ENCODE results near the gene EMC10. TPM values are rescaled to one million over a fixed set of nuclear protein-coding genes. Genes with fewer than 3 reads are reported as not detected.

The EMC10 gene
- total and polyA plus RNA-seq, 4 donors, result 62.2 to 165 (median 137) TPM

GRCh38 chr19:50485284-50485955, 9.1 kb downstream of the EMC10 start:
- WGBS, 2 donors, result 88% methylated on average over 10 of the region's 10 CpGs
- Histone ChIP-seq H3K4me3 (no peak overlapping the region), H3K9me3 (ENCODE audit: control insufficient read depth in 4 of 4, insufficient read depth in 3 of 4, low read length in 3 of 4) (peaks cover 0 to under 1% (median 0%) of the 10 kb centered on the region in 4 donors), H3K27me3 (ENCODE audit: control insufficient read depth in 3 of 3, insufficient read depth in 3 of 3, low read length in 2 of 3) (peaks cover 0 to 13% (median 10%) of the 10 kb centered on the region in 3 donors), H3K36me3 (ENCODE audit: control insufficient read depth in 4 of 4, insufficient read depth in 4 of 4, low read length in 4 of 4) (peaks cover 0 to 28% (median under 1%) of the 10 kb centered on the region in 4 donors), H3K4me1 (ENCODE audit: control insufficient read depth in 5 of 5, insufficient read depth in 5 of 5, low read length in 5 of 5) (no peaks in the 10 kb centered on the region), H3K27ac (ENCODE audit: low read depth in 1 of 2, low read length in 1 of 2) (no peak overlapping the region), H3K9ac (ENCODE audit: insufficient read depth in 1 of 2, low read length in 2 of 2) (no peak overlapping the region)
- no peak for DNase-seq
- no peak for ATAC-seq (ENCODE audit: insufficient read depth, low FRiP score)
- TF ChIP-seq CTCF (IDR thresholded peaks at IDR 0.05; ENCODE audit: control extremely low read depth, extremely low read depth), result no peak

- DNase-seq (peak in 1 of 3 donors; percentile 23), ATAC-seq (ENCODE audit: insufficient read depth, low FRiP score) (no peak)
- Histone ChIP-seq H3K4me3 (no peak overlapping the region), H3K27ac (ENCODE audit: low read depth in 1 of 2, low read length in 1 of 2) (no peak overlapping the region), H3K4me1 (ENCODE audit: control insufficient read depth in 5 of 5, insufficient read depth in 5 of 5, low read length in 5 of 5) (peaks cover 0 to 8% (median 0%) of the 10 kb centered on the region in 5 donors), H3K9me3 (ENCODE audit: control insufficient read depth in 4 of 4, insufficient read depth in 3 of 4, low read length in 3 of 4) (peaks cover 0 to 2% (median 0%) of the 10 kb centered on the region in 4 donors), H3K9ac (ENCODE audit: insufficient read depth in 1 of 2, low read length in 2 of 2) (no peak overlapping the region), H3K36me3 (ENCODE audit: control insufficient read depth in 4 of 4, insufficient read depth in 4 of 4, low read length in 4 of 4) (peaks cover 0 to 12% (median under 1%) of the 10 kb centered on the region in 4 donors), H3K27me3 (ENCODE audit: control insufficient read depth in 3 of 3, insufficient read depth in 3 of 3, low read length in 2 of 3) (peaks cover 0 to 19% (median 18%) of the 10 kb centered on the region in 3 donors)
- 74 to 76% methylated on average over 18 of the region's 18 CpGs for WGBS, 2 donors
- TF ChIP-seq CTCF (IDR thresholded peaks at IDR 0.05; ENCODE audit: control extremely low read depth, extremely low read depth), result no peak
These were observed 10.7 kb downstream of the EMC10 start for GRCh38 chr19:50486823-50487515.

- peak in 1 of 3 donors; percentile 13 for DNase-seq
- WGBS, 2 donors, result 11 to 26% methylated on average over 13 of the region's 13 CpGs
- Histone ChIP-seq H3K9me3 (ENCODE audit: control insufficient read depth in 4 of 4, insufficient read depth in 3 of 4, low read length in 3 of 4) (peaks cover 0 to 2% (median 0%) of the 10 kb centered on the region in 4 donors), H3K27me3 (ENCODE audit: control insufficient read depth in 3 of 3, insufficient read depth in 3 of 3, low read length in 2 of 3) (peaks cover 0 to 31% (median 19%) of the 10 kb centered on the region in 3 donors), H3K36me3 (ENCODE audit: control insufficient read depth in 4 of 4, insufficient read depth in 4 of 4, low read length in 4 of 4) (peaks cover 0 to 2% (median under 1%) of the 10 kb centered on the region in 4 donors), H3K4me3 (no peak overlapping the region), H3K4me1 (ENCODE audit: control insufficient read depth in 5 of 5, insufficient read depth in 5 of 5, low read length in 5 of 5) (peaks cover 0 to 13% (median 0%) of the 10 kb centered on the region in 5 donors), H3K9ac (ENCODE audit: insufficient read depth in 1 of 2, low read length in 2 of 2) (no peak overlapping the region), H3K27ac (ENCODE audit: low read depth in 1 of 2, low read length in 1 of 2) (no peak overlapping the region)
- no peak for TF ChIP-seq CTCF (IDR thresholded peaks at IDR 0.05; ENCODE audit: control extremely low read depth, extremely low read depth)
- no peak for ATAC-seq (ENCODE audit: insufficient read depth, low FRiP score)
These were observed 12.3 kb downstream of the EMC10 start for GRCh38 chr19:50488389-50489194.
